ENCODE measurements around the gene KCNQ2. TPM values are rescaled to one million over a fixed set of nuclear protein-coding genes. Genes with fewer than 3 reads are reported as not detected.

The KCNQ2 gene
- total and polyA plus RNA-seq, 4 donors = 30.7 to 155 (median 103) TPM

- 67% methylated on average over 18 of the region's 24 CpGs for WGBS (ENCODE audit: insufficient coverage)
- Histone ChIP-seq H3K9me3 (ENCODE audit: control insufficient read depth, insufficient read depth, low read length) (no peaks in the 10 kb centered on the region), H3K4me3 (ENCODE audit: low read depth, low read length) (no peak overlapping the region), H3K27me3 (ENCODE audit: control insufficient read depth, insufficient read depth, low read length) (no peaks in the 10 kb centered on the region), H3K36me3 (ENCODE audit: control insufficient read depth, insufficient read depth, low read length) (peaks cover 93% of the 10 kb centered on the region), H3K4me1 (ENCODE audit: control insufficient read depth, insufficient read depth, low read length) (peaks cover 18% of the 10 kb centered on the region), H3K27ac (ENCODE audit: low read depth, low read length) (no peak overlapping the region)
- DNase-seq (ENCODE audit: low read depth in 4 of 6, low spot score in 6 of 6) = peak in 2 of 6 donors; percentile 30 to 64
Measured at GRCh38 chr20:63416631-63417030, 55.8 kb downstream of the KCNQ2 start.

GRCh38 chr20:63415647-63416391 lies 56.6 kb downstream of the KCNQ2 start:
- no peak overlapping the region for H3K27ac ChIP-seq (ENCODE audit: low read depth, low read length)
- H3K27me3 ChIP-seq (ENCODE audit: control insufficient read depth, insufficient read depth, low read length) = no peaks in the 10 kb centered on the region
- DNase-seq (ENCODE audit: low read depth in 4 of 6, low spot score in 6 of 6) = no peak
- peaks cover 18% of the 10 kb centered on the region for H3K4me1 ChIP-seq (ENCODE audit: control insufficient read depth, insufficient read depth, low read length)
- H3K4me3 ChIP-seq (ENCODE audit: low read depth, low read length) = no peak overlapping the region
- H3K9me3 ChIP-seq (ENCODE audit: control insufficient read depth, insufficient read depth, low read length) = no peaks in the 10 kb centered on the region
- H3K36me3 ChIP-seq (ENCODE audit: control insufficient read depth, insufficient read depth, low read length) = peaks cover 93% of the 10 kb centered on the region
- 80% methylated on average over 29 of the region's 32 CpGs for WGBS (ENCODE audit: insufficient coverage)

- DNase-seq (ENCODE audit: low read depth in 4 of 6, low spot score in 6 of 6) = no peak
- H3K4me3 ChIP-seq (ENCODE audit: low read depth, low read length) = no peak overlapping the region
Measured at GRCh38 chr20:63414720-63415430, 57.6 kb downstream of the KCNQ2 start.

GRCh38 chr20:63413963-63414684 lies 58.3 kb downstream of the KCNQ2 start:
- Histone ChIP-seq H3K36me3 (ENCODE audit: control insufficient read depth, insufficient read depth, low read length) (peaks cover 88% of the 10 kb centered on the region), H3K27ac (ENCODE audit: low read depth, low read length) (no peak overlapping the region), H3K9me3 (ENCODE audit: control insufficient read depth, insufficient read depth, low read length) (no peaks in the 10 kb centered on the region), H3K27me3 (ENCODE audit: control insufficient read depth, insufficient read depth, low read length) (no peaks in the 10 kb centered on the region), H3K4me3 (ENCODE audit: low read depth, low read length) (no peak overlapping the region), H3K4me1 (ENCODE audit: control insufficient read depth, insufficient read depth, low read length) (peaks cover 18% of the 10 kb centered on the region)
- 79% methylated on average over 29 of the region's 33 CpGs for WGBS (ENCODE audit: insufficient coverage)
- no peak for DNase-seq (ENCODE audit: low read depth in 4 of 6, low spot score in 6 of 6)

More at GRCh38 chr20:63414720-63415430, 57.6 kb downstream of the KCNQ2 start:
- H3K4me1 ChIP-seq (ENCODE audit: control insufficient read depth, insufficient read depth, low read length) = peaks cover 18% of the 10 kb centered on the region
- 93% methylated on average over 29 of the region's 45 CpGs for WGBS (ENCODE audit: insufficient coverage)
- peaks cover 95% of the 10 kb centered on the region for H3K36me3 ChIP-seq (ENCODE audit: control insufficient read depth, insufficient read depth, low read length)
- H3K27me3 ChIP-seq (ENCODE audit: control insufficient read depth, insufficient read depth, low read length) = no peaks in the 10 kb centered on the region
- no peak overlapping the region for H3K27ac ChIP-seq (ENCODE audit: low read depth, low read length)
- H3K9me3 ChIP-seq (ENCODE audit: control insufficient read depth, insufficient read depth, low read length) = no peaks in the 10 kb centered on the region

GRCh38 chr20:63413323-63413722 lies 59.1 kb downstream of the KCNQ2 start:
- H3K4me3 ChIP-seq (ENCODE audit: low read depth, low read length) = no peak overlapping the region
- WGBS (ENCODE audit: insufficient coverage) = 83% methylated on average over 18 of the region's 18 CpGs
- no peak for DNase-seq (ENCODE audit: low read depth in 4 of 6, low spot score in 6 of 6)
- peaks cover 85% of the 10 kb centered on the region for H3K36me3 ChIP-seq (ENCODE audit: control insufficient read depth, insufficient read depth, low read length)
- H3K27me3 ChIP-seq (ENCODE audit: control insufficient read depth, insufficient read depth, low read length) = no peaks in the 10 kb centered on the region
- no peaks in the 10 kb centered on the region for H3K9me3 ChIP-seq (ENCODE audit: control insufficient read depth, insufficient read depth, low read length)
- peaks cover 18% of the 10 kb centered on the region for H3K4me1 ChIP-seq (ENCODE audit: control insufficient read depth, insufficient read depth, low read length)
- no peak overlapping the region for H3K27ac ChIP-seq (ENCODE audit: low read depth, low read length)

- 87% methylated on average over 4 of the region's 8 CpGs for WGBS (ENCODE audit: insufficient coverage)
- DNase-seq (ENCODE audit: low read depth in 4 of 6, low spot score in 6 of 6) = no peak
- Histone ChIP-seq H3K36me3 (ENCODE audit: control insufficient read depth, insufficient read depth, low read length) (peaks cover 85% of the 10 kb centered on the region), H3K4me3 (ENCODE audit: low read depth, low read length) (no peak overlapping the region), H3K27ac (ENCODE audit: low read depth, low read length) (no peak overlapping the region), H3K9me3 (ENCODE audit: control insufficient read depth, insufficient read depth, low read length) (no peaks in the 10 kb centered on the region), H3K27me3 (ENCODE audit: control insufficient read depth, insufficient read depth, low read length) (no peaks in the 10 kb centered on the region), H3K4me1 (ENCODE audit: control insufficient read depth, insufficient read depth, low read length) (peaks cover 18% of the 10 kb centered on the region)
Measured at GRCh38 chr20:63412889-63413288, 59.6 kb downstream of the KCNQ2 start.

- H3K27ac ChIP-seq (ENCODE audit: low read depth, low read length) = no peak overlapping the region
- peaks cover 85% of the 10 kb centered on the region for H3K36me3 ChIP-seq (ENCODE audit: control insufficient read depth, insufficient read depth, low read length)
- peak in 1 of 6 donors; percentile 22 for DNase-seq (ENCODE audit: low read depth in 4 of 6, low spot score in 6 of 6)
- 63% methylated on average over 39 of the region's 39 CpGs for WGBS (ENCODE audit: insufficient coverage)
- H3K4me3 ChIP-seq (ENCODE audit: low read depth, low read length) = no peak overlapping the region
- peaks cover 12% of the 10 kb centered on the region for H3K4me1 ChIP-seq (ENCODE audit: control insufficient read depth, insufficient read depth, low read length)
- H3K27me3 ChIP-seq (ENCODE audit: control insufficient read depth, insufficient read depth, low read length) = no peaks in the 10 kb centered on the region
- no peaks in the 10 kb centered on the region for H3K9me3 ChIP-seq (ENCODE audit: control insufficient read depth, insufficient read depth, low read length)
Measured at GRCh38 chr20:63411898-63412631, 60.4 kb downstream of the KCNQ2 start.

GRCh38 chr20:63411151-63411897 lies 61.1 kb downstream of the KCNQ2 start:
- H3K27me3 ChIP-seq (ENCODE audit: control insufficient read depth, insufficient read depth, low read length) = no peaks in the 10 kb centered on the region
- H3K36me3 ChIP-seq (ENCODE audit: control insufficient read depth, insufficient read depth, low read length) = peaks cover 86% of the 10 kb centered on the region
- 80% methylated on average over 27 of the region's 27 CpGs for WGBS (ENCODE audit: insufficient coverage)
- no peak overlapping the region for H3K27ac ChIP-seq (ENCODE audit: low read depth, low read length)
- no peak overlapping the region for H3K4me3 ChIP-seq (ENCODE audit: low read depth, low read length)
- H3K4me1 ChIP-seq (ENCODE audit: control insufficient read depth, insufficient read depth, low read length) = peaks cover 10% of the 10 kb centered on the region
- no peaks in the 10 kb centered on the region for H3K9me3 ChIP-seq (ENCODE audit: control insufficient read depth, insufficient read depth, low read length)
- no peak for DNase-seq (ENCODE audit: low read depth in 4 of 6, low spot score in 6 of 6)

Data from spinal cord (tissue), 10 donors.